22Rv1 (cell line): ENCODE results near the gene CDC42BPB.

Experiments
- CTCF ChIP-seq: fragments of 450-650 bp; IDR thresholded peaks from 2 replicates; pipeline ENCODE4 v1.5.1; 2017; ENCODE audit warnings: mild to moderate bottlenecking
- ZFX ChIP-seq: fragments of 450-650 bp; IDR thresholded peaks from 2 replicates; pipeline ENCODE4 v1.6.1; 2017; ENCODE audit warnings: antibody characterized with exemption, borderline replicate concordance

- TF ChIP-seq CTCF (no peak), ZFX (no peak)
Observed at GRCh38 chr14:102920273-102920997, 136.9 kb downstream of the CDC42BPB start.
